DND-41 (cell line): Measurements from ENCODE around the gene DIRAS2.

Experiments
- CTCF ChIP-seq: IDR thresholded peaks from 2 replicates; pipeline ENCODE4 v1.5.1; 2012; ENCODE audit warnings: borderline replicate concordance, low read length, moderate library complexity, mild to moderate bottlenecking; ENCODE audit not compliant: poor library complexity, severe bottlenecking; ENCODE audit errors: extremely low read depth
- EZH2 ChIP-seq: IDR thresholded peaks from 3 replicates; pipeline ENCODE4 v1.6.1; 2012; ENCODE audit warnings: borderline replicate concordance, low read depth, mild to moderate bottlenecking, moderate library complexity, low read length, inconsistent platforms; ENCODE audit not compliant: severe bottlenecking

GRCh38 chr9:90580576-90580975 is 62.0 kb downstream of the DIRAS2 start:
- TF ChIP-seq CTCF: no peak
- TF ChIP-seq EZH2: no peak
